HG03457 (cell line): Measurements from ENCODE around the gene NAA60.
"Not testable (repeated sequence)": the region's sequence is repeated elsewhere in the genome, so short reads cannot be mapped to it uniquely, and the experiment has no call there.

Experiments
- ATAC-seq: cut with Tn5 transposase; IDR thresholded peaks from one replicate; pipeline ENCODE4 v1.9.1; 2021; ENCODE audit warnings: moderate number of reproducible peaks; ENCODE audit not compliant: unreplicated experiment

NAA60 gene

DNA sequence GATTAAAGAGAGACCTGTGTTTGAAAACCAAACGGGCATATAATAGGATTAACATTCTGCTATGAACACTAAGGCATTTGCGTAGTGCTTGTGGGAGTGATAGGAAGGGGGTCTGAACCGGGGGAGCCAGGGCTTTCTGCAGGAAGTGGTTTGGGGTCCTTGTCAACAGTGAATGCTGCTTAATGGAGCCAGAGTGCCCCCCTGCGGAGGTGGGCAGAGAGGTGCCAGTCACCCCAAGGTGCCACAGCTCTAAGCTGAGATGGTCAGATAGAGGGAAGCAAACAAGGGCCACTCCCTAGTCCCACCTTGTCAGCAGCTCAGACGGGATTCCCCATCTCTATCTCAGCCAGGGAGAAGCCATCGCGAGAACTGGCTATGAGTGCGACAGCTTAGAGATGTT, 17.7 kb downstream of the NAA60 start:
- no peak for ATAC-seq

DNA sequence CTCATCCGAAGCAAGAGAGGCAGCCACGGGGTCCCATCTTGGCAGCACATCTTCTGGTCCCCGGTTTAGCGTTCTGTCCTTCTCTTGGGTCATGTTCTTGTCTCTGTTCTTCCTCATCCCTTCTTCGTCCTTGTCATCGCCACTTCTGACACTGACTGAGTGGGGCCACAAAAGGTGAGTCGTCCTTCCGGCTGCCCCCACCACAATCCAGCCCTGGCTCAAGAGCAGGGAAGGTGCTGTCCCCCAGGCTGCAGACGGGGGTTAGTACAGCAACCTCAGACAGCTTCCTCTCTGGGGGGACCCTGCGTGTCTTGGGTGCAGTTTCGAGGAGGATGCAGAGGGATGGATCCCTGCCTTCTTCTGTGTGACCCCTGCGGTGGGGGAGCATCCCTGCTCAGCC, 21.8 kb downstream of the NAA60 start:
- no peak for ATAC-seq

DNA sequence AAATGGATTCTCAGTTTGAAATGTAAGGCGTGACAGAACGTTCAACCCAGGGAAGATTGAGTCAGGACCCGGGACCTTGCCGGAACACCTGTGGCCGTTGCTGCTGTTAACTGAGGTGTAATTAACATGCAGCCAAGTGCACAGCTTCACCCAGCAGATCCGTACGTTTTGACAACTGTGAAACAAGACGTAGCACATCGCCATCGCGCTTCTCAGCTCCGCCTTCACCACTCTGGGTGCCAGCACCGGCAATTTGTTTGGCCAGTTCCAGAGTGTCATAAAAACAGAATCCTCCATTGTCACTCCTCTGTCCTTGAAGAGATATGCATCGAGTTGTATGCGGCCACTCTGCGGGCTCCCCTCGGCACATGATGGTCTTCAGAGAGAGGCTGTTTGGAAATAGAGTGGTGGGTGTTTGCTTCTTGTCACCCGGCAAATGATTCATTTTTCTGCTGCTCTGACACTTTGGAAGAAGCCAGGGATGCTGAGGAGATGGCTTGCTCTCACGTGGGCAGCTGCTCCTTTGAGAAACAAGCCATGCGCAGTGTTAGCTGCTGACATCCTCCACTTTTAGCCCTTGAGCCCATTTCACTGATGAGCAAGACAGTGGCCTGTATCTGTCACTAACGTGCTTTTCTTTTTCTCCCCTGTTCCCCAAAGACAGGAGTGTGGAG, 22.6 kb downstream of the NAA60 start:
- no peak for ATAC-seq

DNA sequence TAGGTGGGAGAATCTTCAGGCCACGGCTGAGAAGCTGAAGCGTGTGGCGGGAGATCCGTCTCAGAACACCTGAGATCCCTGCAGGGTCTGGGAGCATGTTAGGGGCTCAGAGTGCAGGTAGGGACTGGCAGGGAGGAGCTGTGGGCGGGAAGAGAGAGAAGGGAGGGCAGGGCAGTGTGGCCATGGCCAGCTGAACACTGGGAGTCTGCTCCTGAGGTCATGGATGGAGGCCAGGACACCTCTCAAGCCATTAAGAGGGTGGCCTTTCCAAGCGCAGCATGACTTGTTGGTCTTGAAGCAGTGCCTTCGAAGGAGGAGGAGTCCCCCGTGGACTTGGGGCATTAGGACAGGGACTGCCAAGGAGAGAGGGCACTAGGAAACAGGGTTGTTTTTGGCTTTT, 23.7 kb downstream of the NAA60 start:
- ATAC-seq = no peak

DNA sequence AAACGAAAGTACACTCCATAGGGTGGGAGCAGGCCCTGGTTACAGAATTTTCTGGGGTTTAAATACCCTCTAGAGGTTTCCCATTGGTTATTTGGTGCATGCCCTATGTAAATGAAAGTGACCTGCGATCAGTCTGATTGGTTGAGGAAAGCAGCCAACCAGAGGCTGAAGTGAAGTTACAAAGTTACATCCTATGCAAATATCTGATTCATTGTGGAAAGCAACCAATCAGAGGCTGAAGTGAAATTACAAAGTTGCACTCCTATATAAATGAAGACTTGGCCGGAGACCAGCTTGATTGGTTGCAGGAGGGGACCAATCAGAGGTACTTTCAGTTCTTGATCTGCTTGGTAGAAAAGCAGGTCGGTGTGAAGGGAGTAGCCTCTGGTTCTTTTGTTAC, 24.4 kb downstream of the NAA60 start:
- ATAC-seq = no peak

DNA sequence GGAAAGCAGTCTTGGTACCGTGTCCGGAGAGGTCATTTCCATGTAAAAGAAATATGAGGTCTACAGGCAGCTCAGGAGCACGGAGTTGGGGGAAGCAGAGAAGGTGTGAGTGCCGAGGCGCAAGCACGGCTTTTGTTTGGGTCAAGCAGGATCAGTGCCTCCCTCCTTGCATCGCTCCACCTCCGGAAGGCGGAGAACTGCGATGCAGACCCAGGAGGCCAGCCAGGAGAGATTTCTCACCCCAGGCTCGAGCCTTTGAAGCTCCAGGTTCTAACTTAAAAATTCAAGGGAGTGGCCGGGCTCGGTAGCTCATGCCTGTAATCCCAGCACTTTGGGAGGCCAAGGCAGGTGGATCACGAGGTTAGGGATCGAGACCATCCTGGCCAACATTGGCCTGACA, 25.0 kb downstream of the NAA60 start:
- no peak for ATAC-seq

DNA sequence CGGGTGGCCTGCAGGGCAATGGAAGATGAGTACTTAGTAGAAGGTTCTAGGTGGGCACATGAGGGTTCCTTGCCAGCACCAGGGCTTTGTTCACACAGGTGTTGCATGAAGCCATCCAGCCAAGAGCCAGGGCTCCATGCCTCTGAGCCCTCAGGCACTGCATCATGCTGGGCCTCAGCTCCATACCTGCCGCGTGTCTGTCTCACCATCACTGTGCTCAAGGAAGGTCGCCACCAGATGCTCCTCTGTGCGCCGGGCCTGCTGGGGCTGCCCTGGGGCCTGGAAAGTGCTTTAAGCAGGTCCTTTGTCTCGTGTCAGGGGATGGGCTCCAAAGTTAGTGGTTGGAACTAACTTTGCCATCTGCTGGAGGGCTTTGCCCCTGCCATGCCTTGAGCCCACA, 26.3 kb downstream of the NAA60 start:
- no peak for ATAC-seq

DNA sequence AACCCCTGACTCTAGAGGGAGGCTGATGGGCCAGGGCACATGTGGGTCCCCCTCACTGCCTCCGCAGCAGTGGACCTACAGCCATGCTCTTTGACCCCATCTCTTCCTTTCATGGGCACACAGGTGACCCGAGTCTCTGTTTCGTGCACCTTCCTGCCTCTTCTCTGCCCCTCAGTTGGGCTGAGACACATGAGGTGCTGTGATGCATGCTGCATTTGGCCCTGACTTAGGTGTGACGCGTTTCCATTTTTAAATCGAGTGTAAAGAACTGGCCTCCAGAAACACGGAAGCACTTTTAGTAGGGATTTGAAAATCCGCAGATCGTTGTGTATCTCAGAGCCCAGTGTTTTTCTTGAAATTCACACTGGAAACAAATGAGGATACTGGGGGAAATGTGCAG, 27.2 kb downstream of the NAA60 start:
- ATAC-seq = no peak

DNA sequence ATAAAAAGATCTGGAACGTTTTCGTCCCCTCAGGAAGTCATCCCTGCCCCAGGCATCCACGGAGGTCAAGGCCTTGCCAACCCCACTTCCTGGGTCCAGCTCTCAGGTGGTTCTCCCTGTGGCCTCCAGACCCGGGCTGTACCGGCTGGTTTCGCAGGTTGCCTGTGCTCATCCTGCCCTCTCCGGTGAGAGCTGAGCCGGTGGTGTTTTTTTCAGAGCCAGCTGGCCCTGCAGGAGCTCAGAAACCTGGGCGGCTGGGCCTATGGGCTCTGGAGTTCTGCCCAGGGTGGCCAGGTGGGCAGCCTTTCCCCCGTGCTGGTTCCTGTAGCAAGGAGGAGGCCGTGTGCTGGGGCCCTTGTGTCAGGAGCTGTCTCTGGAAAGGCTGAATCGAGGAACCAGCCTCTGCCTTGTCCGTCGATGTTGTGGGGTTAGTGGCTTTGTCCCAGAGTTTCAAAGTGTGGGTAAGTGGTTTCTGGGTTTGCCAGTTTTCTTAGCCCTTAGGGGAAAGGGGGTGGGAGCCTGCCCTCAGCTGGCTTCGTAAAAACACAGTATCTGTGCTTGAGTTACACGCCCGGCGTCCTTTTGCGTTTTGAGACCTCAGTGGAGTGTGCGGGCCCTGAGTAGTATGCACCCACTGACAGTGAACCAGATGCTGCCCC, 28.2 kb downstream of the NAA60 start:
- no peak for ATAC-seq

DNA sequence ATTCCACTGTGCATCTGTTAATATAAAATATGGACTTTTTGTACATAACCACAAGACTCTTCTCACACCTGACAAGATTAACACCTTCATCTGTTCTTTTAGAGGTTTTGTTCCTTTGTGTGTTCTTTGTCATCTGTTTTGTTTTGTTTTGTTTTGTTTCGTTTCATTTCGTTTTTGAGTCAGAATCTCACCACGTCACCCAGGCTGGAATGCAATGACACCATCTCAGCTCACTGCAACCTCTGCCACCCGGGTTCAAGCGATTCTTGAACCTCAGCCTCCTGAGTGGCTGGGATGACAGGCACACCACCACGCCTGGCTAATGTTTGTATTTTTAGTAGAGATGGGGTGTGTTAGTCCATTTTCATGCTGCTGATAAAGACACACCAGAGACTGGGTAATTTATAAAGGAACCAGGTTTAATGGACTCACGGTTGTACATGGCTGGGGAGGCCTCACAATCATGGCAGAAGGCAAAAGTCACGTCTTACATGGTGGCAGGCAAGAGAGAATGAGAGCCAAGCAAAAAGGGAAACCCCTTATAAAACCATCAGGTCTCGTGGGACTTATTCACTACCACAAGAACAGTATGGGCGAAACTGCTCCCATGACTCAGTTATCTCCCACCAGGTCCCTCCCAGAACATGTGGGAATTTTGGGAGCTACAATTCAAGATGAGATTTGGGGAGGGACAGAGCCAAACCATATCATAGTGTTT, 29.6 kb downstream of the NAA60 start:
- ATAC-seq = no peak

DNA sequence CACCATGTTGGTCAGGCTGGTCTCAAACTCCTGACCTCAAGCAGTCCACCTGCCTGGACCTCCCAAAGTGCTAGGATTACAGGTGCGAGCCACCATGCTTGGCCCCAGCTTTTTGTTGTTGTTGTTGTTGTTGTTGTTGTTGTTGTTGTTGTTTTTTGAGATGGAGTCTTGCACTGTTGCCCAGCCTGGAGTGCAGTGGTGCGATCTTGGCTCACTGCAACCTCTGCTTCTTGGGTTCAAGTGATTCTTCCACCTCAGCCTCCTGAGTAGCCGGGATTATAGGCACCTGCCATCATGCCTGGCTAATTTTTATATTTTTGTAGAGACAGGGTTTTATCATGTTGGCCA, 30.1 kb downstream of the NAA60 start:
- not testable (repeated sequence) for ATAC-seq

DNA sequence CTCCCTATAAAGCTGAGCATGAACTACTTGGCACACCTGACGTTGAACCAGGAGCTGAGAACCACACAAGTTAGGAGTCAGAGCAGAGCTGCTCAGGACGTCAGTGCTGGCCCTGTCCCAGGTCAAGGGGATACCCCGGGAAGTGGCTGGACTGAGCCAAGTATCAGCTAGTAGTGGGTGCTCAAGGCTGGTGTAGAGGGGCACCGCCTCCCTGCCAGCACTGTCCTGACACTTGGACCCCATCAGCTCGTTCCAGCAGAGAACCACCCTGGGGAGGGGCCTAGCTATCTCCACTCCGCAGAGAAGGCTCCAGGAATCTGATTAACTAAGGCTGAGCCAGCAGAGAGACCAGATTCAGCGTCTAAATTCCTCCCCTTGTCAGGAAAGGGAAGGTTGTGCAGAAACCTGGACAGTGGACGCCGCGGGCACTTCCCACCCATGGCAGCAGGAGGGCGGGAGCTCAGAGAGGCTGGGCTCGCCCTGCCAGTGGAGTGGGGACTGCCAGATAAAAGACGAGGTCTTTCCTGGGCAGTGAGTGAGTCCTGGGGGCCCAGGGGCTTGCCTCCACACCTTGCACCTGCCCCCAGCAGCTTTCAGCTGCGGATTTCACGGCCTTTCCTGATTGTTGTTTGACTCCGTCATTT, 30.8 kb downstream of the NAA60 start:
- no peak for ATAC-seq

DNA sequence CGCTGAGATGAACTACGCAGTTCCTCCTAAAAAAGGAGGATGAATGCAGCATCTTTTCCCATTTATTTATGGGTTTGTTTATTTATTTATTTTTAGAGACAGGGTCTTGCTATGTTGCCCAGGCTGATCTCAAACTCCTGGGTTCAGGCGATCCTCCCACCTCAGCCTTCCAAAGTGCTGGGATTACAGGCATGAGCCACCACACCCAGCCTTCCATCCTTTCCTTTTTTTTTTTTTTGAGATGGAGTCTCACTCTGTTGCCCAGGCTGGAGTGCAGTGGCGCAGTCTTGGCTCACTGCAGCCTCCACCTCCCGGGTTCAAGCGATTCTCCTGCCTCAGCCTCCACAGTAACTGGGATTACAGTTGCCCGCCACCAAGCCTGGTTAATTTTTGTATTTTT, 31.4 kb downstream of the NAA60 start:
- not testable (repeated sequence) for ATAC-seq

DNA sequence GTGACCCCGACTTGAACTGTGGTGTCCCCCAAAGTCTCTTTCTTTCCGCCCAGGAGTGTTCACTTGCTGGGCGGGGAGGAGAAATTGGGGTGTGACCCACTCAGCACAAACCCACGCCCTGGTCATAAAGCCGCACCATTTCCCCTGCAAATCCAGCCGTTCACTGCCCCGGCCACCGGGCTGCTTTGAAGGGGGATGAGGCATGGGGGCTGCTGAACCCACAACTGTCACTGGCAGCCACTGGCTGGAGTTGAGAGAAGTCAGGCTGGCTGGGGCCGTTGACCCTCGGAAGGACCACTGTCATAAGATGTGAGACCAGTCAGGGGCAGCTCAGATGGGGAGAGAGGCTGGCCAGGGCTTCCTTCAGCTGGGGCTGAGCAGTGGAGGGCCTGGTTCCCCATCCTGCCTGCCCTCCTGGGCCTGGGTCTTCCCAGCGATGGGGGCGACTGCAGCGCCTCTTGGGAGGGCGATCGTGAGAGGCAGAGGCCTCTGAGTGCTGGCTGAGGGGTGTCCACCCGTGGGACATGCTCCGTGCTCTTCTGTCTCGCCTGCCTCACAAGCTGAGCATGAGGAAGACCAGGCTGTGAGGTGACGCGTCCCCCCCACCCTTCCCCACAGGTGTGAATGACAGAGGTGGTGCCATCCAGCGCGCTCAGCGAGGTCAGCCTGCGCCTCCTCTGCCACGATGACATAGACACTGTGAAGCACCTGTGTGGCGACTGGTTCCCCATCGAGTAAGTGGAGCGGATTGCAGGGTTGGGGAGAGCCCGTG, 32.3 kb downstream of the NAA60 start:
- ATAC-seq = no peak

DNA sequence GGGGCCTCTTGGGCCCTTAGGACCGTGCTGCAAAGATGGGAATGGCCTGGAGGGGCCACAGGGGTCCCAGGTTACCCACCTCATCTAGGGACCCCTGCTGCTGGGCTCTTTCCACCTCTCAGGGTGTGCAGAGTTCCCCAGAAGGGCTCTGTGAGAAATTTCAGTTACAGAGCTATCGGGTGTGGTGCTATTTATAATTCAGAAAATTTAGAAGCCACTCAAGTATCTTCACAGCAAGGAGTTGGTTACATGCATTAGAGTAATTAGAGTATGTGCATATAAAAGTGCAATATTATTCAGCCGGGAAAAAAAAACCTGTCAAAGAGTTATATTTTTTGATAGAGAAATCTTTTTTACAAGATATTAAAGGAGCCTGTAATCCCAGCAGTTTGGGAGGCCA, 32.9 kb downstream of the NAA60 start:
- no peak for ATAC-seq

DNA sequence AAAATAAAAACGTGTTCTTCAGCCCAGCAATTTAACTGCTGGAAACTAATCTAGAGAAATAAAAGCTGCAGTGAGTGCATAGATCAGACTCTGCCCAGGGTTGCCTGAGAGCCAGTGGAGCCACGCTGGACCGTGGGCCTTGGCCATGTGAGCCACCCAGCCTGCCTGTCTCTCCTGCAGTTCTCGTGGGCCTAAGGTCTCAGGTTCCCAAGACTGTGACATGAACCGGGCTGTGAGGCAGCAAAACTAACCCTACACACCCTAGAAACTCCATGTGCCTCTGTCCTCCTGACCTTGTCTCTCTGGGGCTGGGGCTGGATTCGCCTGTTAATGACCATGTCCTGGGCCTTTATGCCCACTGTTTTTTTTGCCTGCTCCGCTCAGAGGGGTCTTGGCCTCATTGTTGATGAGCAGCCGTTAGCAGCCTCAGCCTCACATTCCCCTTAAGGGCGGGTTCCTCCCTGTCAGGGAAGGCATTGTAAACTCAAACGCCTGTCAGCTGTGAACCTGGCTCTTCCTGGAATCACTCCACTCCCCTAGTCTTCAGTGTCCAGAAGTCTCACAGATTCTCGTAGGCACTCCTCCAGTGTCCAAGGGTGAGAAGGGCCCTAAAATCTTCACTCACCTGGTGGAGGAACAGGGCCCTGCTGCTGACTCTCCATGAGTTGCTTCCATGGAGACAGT, 34.9 kb downstream of the NAA60 start:
- no peak for ATAC-seq

DNA sequence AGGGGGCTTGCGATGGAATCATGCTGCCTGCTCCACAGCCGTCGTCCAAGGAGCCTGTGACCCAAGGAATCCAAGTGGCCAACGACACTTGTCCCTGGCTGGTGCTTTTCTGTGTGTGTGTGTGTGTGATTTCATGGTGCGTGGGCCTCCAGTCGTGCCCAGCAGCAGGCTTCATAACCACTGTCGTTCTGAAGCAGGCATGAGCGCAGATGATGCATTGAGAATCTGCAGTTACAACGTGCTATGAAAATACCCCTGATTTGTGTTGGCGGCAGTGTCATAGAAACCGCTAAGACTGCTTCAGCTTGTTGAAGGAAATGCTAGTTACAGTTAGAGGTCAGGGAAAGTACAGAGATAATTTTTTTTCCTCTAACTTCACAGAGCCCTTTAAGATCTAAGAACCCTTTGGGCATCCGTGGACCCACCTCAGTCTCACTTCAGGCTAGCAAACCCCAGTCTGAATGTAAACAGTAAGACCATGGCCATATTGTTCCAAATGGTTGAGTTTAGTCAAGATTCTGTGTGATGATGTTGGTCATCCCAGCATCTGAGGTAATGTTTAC, 36.3 kb downstream of the NAA60 start:
- no peak for ATAC-seq

DNA sequence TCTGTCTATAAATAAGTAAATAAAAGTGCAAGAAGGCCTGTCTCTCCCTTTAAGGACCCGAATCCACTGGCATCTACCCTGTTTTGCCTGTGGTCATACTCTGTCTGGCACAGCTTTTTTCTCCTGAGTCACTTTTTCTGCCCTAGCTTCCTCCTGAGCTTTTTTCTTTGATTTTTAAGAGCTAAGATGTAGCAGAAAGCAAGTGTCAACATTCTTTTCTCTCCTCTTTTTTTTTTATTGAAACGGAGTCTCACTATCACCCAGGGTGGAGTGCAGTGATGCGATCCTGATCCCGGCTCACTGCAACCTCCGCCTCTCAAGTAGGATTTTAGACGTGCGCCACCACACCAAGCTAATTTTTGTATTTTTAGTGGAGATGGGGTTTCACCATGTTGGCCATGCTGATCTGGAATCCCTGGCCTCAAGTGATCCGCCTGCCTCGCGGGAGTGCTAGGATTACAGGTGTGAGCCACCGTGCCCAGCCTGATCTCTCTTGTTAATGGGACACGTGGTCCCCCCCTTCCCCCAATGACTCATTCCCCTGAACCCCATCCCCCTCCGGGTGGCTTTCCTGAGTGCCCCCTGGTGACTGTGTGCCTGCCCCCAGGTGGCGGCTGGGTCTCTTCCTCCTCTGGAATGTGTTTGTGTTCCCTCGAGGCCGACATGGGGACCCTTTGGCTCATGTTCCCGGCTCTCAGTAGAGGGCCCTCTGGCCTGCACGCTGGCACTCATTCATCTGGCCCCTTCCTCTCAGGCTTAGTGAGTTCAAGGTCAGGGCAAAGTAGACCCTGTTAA, 37.6 kb downstream of the NAA60 start:
- ATAC-seq = no peak
